Measurements from ENCODE around the gene ARHGAP19. TPM values are rescaled to one million over a fixed set of nuclear protein-coding genes. Genes with fewer than 3 reads are reported as not detected.

The ARHGAP19 gene
- total RNA-seq, 1 experiment from 2014 or later = 32.3 TPM

DNA sequence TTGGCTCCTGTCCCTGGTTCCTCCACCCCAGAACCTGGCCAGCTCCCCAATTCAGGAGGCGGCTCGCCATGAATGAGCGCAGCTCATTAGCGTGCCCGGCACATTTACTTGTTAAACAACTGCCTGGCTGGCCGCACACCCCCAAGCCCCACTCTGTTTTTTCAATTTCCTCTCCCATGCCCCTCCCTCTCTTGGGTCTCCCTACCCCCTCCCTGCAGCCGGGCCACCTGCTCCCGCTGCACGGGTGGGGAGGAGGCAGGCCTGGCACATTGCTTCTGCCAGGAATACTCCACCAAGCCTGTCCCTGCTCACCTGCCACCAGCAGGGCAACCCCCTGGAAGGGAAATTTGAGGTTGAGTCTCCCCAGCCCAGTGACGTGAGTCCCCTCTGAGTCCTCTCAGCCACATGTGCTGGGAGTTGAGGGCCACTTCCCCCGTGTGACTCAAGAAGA is 104.2 kb downstream of the ARHGAP19 start:
- no peaks in the 10 kb centered on the region; the same call in 1 of the 2 replicates for H3K27me3 ChIP-seq
- no peaks in the 10 kb centered on the region for H3K4me1 ChIP-seq
- H3K36me3 ChIP-seq = no peaks in the 10 kb centered on the region
- no peak overlapping the region for H3K27ac ChIP-seq
- H3K9me3 ChIP-seq (replicated peaks) = no peaks in the 10 kb centered on the region
- DNase-seq = peak; percentile 23 to 42
- H3K4me3 ChIP-seq = no peak overlapping the region

GRCh38 chr10:97186911-97187310 is 105.5 kb downstream of the ARHGAP19 start:
- DNase-seq = no peak
- Histone ChIP-seq H3K27ac (no peak overlapping the region), H3K27me3 (no peaks in the 10 kb centered on the region; the same call in none of the 2 replicates), H3K4me1 (no peaks in the 10 kb centered on the region), H3K4me3 (no peak overlapping the region), H3K36me3 (no peaks in the 10 kb centered on the region), H3K9me3 (replicated peaks) (no peaks in the 10 kb centered on the region)

DNA sequence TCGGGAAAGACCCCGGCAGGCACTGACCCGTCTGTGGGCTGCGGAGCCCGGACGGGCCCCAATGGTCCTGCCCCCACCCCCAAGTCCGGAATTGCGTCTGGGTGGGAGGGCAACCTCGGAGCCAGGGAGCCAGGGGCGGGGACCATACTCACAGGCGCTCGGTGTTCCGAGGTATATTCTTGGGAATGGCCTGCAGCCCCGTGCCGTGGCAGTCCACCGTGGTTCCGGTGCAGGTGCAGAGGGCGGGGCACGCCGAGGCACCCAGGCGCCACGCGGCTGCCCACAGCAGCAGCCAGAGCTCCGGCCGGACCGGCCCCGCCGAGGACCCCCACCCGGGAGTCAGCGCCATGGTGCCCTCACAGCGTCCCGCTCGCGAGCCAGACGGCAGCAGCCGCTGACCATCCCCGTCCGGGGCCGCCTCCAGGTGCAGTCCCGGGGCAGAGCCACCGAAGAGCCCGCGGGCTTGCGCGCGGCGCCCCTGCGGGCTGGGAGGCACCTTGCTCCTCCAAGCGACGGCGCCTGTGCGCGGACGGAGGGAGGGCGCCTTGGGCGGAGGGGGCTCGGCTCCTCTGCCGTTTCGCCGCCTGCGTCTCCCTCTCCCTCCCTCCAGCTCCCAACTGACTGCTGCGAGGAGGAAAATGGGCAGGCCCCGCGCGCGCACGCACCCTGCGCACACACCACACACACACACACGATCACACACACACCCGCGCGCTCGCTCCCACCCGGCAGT is 106.9 kb downstream of the ARHGAP19 start, which contains the start of gene SLIT1:
SLIT1 (minus strand) TSS at position 634 of the 733 bp plus-strand sequence; CDS start at position 349, 285 bp downstream.
- no peaks in the 10 kb centered on the region for H3K9me3 ChIP-seq (replicated peaks)
- no peak within 1 kb of the TSS for H3K27ac ChIP-seq
- H3K36me3 ChIP-seq = no peaks in the 10 kb centered on the region
- no peaks in the 10 kb centered on the region; the same call in none of the 2 replicates for H3K27me3 ChIP-seq
- no peaks in the 10 kb centered on the region for H3K4me1 ChIP-seq
- no peak for DNase-seq
- no peak within 1 kb of the TSS for H3K4me3 ChIP-seq

GRCh38 chr10:97184971-97185325 is 107.5 kb downstream of the ARHGAP19 start:
- DNase-seq = no peak
- no peak overlapping the region for H3K4me3 ChIP-seq
- H3K27ac ChIP-seq = no peak overlapping the region
- H3K4me1 ChIP-seq = no peaks in the 10 kb centered on the region
- no peaks in the 10 kb centered on the region for H3K36me3 ChIP-seq
- no peaks in the 10 kb centered on the region; the same call in none of the 2 replicates for H3K27me3 ChIP-seq
- no peaks in the 10 kb centered on the region for H3K9me3 ChIP-seq (replicated peaks)

DNA sequence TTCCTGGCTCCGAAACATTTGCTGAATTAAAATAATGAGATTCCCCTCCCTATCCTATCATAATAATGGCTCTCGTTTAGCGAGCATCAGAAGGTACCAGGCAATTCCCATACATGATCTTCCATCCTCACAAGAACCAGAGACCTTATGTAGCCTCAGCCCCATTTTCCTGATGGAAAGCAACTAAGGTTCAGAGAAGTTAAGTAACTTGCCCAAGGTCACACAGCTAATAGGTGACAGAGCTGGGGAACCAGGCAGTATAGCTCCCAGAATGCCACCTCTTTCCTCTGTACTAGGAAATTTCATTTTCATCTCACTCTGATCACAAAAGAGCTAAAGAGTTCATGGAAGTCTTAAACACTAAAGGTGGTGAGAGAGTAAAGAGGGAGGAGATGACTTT is 109.1 kb downstream of the ARHGAP19 start:
- Histone ChIP-seq H3K27ac (no peak overlapping the region), H3K4me1 (no peaks in the 10 kb centered on the region), H3K27me3 (no peaks in the 10 kb centered on the region; the same call in none of the 2 replicates), H3K4me3 (no peak overlapping the region), H3K36me3 (no peaks in the 10 kb centered on the region), H3K9me3 (replicated peaks) (no peaks in the 10 kb centered on the region)
- DNase-seq = no peak

DNA sequence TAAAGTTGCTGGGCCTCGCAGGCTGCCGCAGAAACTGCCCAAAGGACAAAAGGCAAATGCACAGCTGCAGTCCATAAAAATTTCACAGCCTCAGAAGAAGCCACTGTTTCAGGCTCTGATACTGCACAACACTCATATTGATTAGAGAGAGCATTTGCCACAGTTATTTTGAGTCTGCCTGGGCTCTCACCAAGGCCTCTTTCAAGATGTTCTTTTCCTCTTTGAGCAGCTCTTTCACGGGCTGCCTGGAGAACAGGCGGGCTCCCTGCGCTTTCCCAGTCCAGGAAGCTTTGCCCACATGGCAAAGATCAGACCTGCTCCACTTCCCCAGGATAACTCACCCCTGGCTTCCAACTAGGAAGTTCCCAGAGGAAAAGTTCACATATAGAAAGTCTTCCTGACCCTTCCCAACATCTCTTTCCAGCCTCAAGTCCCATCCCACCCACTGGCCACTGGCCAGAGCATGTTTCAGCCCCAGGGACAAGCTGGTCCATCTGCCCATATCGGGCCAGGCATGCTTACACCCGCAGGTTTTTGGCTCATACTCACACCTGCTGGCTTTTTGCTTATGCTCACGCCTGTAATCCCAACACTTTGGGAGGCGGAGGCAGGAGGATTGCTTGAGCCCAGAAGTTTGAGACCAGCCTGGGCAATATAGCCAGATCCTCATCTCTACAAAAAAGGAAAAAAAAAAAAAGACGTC is 110.0 kb downstream of the ARHGAP19 start:
- H3K27me3 ChIP-seq = no peaks in the 10 kb centered on the region; the same call in 1 of the 2 replicates
- H3K36me3 ChIP-seq = no peaks in the 10 kb centered on the region
- H3K9me3 ChIP-seq (replicated peaks) = no peaks in the 10 kb centered on the region
- H3K27ac ChIP-seq = no peak overlapping the region
- H3K4me1 ChIP-seq = no peaks in the 10 kb centered on the region
- no peak overlapping the region for H3K4me3 ChIP-seq
- no peak for DNase-seq

DNA sequence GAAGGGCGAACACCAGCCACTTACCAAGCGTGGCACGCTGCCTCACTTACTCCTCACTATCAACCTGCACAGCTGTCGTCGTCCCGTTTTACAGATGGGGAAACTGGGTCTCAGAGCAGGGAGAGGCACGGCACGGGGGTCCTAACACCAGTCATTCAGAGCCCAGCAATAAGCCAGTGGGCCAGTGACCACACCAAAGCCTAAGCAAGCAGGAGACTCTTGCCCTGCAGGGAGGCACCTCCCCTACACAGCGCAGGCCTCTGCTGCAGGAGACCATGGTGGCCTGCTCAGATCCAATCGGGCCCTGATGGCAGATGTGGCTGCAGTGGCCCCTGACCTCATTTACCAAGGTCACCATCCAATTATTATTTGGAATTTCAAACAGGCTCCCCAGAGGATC is 111.5 kb downstream of the ARHGAP19 start:
- H3K9me3 ChIP-seq (replicated peaks) = no peaks in the 10 kb centered on the region
- H3K4me3 ChIP-seq = no peak overlapping the region
- H3K27ac ChIP-seq = no peak overlapping the region
- no peaks in the 10 kb centered on the region for H3K36me3 ChIP-seq
- no peaks in the 10 kb centered on the region; the same call in 1 of the 2 replicates for H3K27me3 ChIP-seq
- no peaks in the 10 kb centered on the region for H3K4me1 ChIP-seq
- no peak for DNase-seq

GRCh38 chr10:97180363-97180755 is 112.1 kb downstream of the ARHGAP19 start:
- no peaks in the 10 kb centered on the region for H3K9me3 ChIP-seq (replicated peaks)
- H3K27me3 ChIP-seq = no peaks in the 10 kb centered on the region; the same call in 1 of the 2 replicates
- H3K36me3 ChIP-seq = no peaks in the 10 kb centered on the region
- H3K4me3 ChIP-seq = peak overlapping the region; percentile 28
- DNase-seq = peak in 1 of 2 experiments; percentile 37
- H3K27ac ChIP-seq = no peak overlapping the region
- H3K4me1 ChIP-seq = no peaks in the 10 kb centered on the region

GRCh38 chr10:97179731-97180362 is 112.6 kb downstream of the ARHGAP19 start:
- Histone ChIP-seq H3K4me1 (no peaks in the 10 kb centered on the region), H3K27me3 (no peaks in the 10 kb centered on the region; the same call in 1 of the 2 replicates), H3K4me3 (peak overlapping the region; percentile 28), H3K27ac (no peak overlapping the region), H3K9me3 (replicated peaks) (no peaks in the 10 kb centered on the region), H3K36me3 (no peaks in the 10 kb centered on the region)
- peak; percentile 77 to 81 for DNase-seq

GRCh38 chr10:97179311-97179710 is 113.1 kb downstream of the ARHGAP19 start:
- H3K27ac ChIP-seq = no peak overlapping the region
- H3K36me3 ChIP-seq = no peaks in the 10 kb centered on the region
- no peaks in the 10 kb centered on the region for H3K4me1 ChIP-seq
- H3K27me3 ChIP-seq = no peaks in the 10 kb centered on the region; the same call in 1 of the 2 replicates
- no peaks in the 10 kb centered on the region for H3K9me3 ChIP-seq (replicated peaks)
- no peak for DNase-seq
- H3K4me3 ChIP-seq = peak overlapping the region; percentile 28

DNA sequence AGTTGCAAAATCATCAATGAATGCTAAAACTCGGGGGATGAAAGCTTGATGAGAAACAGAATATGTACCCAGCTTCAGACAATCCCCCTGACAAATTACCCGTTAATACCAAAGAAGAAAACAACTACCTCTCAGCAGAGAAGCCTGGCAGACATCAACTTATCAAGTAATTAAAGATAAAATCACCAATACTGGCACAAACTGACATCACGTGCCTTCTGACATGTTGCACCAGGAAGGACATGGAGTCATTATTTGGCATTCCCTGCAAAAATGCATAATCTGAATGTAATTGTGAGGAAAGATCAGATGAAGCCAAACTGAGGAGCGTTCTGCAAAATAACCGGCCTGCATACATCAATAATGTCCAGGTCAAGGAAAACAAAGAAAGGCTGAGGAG is 114.4 kb downstream of the ARHGAP19 start:
- H3K4me1 ChIP-seq = no peaks in the 10 kb centered on the region
- no peak overlapping the region for H3K4me3 ChIP-seq
- H3K27ac ChIP-seq = no peak overlapping the region
- no peaks in the 10 kb centered on the region for H3K36me3 ChIP-seq
- no peak for DNase-seq
- H3K9me3 ChIP-seq (replicated peaks) = no peaks in the 10 kb centered on the region
- H3K27me3 ChIP-seq = no peaks in the 10 kb centered on the region; the same call in 1 of the 2 replicates

GRCh38 chr10:97176226-97176625 is 116.2 kb downstream of the ARHGAP19 start:
- Histone ChIP-seq H3K4me3 (no peak overlapping the region), H3K36me3 (no peaks in the 10 kb centered on the region), H3K27ac (no peak overlapping the region), H3K9me3 (replicated peaks) (no peaks in the 10 kb centered on the region), H3K4me1 (no peaks in the 10 kb centered on the region), H3K27me3 (no peaks in the 10 kb centered on the region)
- no peak for DNase-seq

DNA sequence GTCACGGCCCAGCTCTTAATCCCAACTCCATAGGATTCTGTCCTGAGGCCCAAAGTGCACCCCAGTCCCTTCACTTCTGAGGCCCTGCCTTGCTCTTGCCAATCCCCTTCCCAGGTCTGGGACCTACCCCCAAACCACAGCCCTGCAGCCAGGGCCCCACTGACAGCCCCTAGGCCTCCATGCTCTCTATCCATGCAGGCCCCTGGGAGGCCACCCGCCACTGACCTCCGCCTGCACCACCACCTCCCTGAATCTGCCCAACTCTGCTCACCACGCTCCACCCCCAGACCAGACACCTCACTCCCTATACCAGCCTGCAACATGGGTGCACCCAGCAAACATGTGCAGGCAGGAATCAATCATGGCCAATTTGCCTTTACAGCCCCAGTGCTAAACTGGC is 116.9 kb downstream of the ARHGAP19 start:
- Histone ChIP-seq H3K4me3 (no peak overlapping the region), H3K9me3 (replicated peaks) (no peaks in the 10 kb centered on the region), H3K36me3 (no peaks in the 10 kb centered on the region), H3K27ac (no peak overlapping the region), H3K4me1 (no peaks in the 10 kb centered on the region), H3K27me3 (no peaks in the 10 kb centered on the region)
- no peak for DNase-seq

DNA sequence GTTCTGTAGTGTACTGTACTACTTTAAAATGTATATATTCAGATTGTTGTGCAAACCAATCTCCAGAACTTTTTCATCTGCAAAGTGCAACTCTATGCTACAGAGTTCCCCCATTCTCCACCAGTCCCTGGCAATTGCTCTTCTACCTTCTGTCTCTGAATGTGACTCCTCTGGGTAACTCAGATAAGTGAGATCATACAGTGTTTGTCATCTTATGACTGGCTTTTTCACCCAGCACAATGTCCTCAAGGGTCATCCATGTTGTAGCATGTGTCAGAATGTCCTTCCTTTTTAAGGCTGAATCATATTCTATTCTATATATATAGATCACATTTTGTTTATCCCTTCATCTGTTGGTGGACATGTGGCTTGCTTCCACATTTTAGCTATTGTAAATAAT is 117.5 kb downstream of the ARHGAP19 start:
- Histone ChIP-seq H3K4me1 (no peaks in the 10 kb centered on the region), H3K4me3 (no peak overlapping the region), H3K27ac (no peak overlapping the region), H3K9me3 (replicated peaks) (no peaks in the 10 kb centered on the region), H3K36me3 (no peaks in the 10 kb centered on the region), H3K27me3 (no peaks in the 10 kb centered on the region)
- DNase-seq = no peak

DNA sequence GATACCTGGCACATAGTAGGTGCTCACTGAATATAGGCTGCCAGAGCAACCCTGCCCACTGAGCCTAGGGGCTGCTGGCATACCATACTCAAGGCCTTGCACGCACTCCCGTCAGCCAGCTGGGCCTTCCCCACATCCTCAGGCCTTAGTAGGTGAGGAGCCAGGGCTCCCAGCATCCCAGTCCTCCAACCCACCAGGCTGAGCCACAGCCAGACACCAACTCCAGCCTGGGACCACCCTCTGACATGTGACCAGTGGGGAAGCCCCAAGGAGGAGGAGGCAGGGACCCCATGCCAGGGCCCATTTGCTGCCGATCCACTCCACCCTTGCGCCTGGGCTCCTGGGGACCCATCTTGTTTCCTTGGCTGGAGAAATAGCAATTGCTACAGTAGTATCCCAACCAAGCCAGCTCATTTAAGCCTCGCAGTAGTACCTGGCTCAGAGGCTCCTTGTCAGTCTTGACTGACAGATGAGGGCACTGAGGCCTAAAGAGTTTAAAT is 118.1 kb downstream of the ARHGAP19 start:
- Histone ChIP-seq H3K27me3 (no peaks in the 10 kb centered on the region), H3K9me3 (replicated peaks) (no peaks in the 10 kb centered on the region), H3K4me1 (no peaks in the 10 kb centered on the region), H3K27ac (no peak overlapping the region), H3K36me3 (no peaks in the 10 kb centered on the region), H3K4me3 (no peak overlapping the region)
- DNase-seq = no peak
